Left ventricle myocardium inferior (tissue), 1 donor: ENCODE measurements around the gene NEDD9. TPM values are rescaled to one million over a fixed set of nuclear protein-coding genes. Genes with fewer than 3 reads are reported as not detected.

Experiments used
- DNase-seq: peaks from one replicate; pipeline ENCODE4 v3.0.0-alpha.2; 2020
- H3K27ac ChIP-seq: fragments of 200-600 bp; replicated peaks from 2 replicates; pipeline ENCODE4 v1.8.0; 2021
- H3K27me3 ChIP-seq: fragments of 200-600 bp; 2 replicates; pipeline ENCODE4 v1.8.0; 2021; ENCODE audit warnings: low read depth
- H3K36me3 ChIP-seq: fragments of 200-600 bp; 2 replicates; pipeline ENCODE4 v1.8.0; 2021
- H3K4me1 ChIP-seq: fragments of 200-600 bp; 2 replicates; pipeline ENCODE4 v1.8.0; 2021
- H3K4me3 ChIP-seq: fragments of 200-600 bp; 2 replicates; pipeline ENCODE4 v1.8.0; 2021; ENCODE audit warnings: mild to moderate bottlenecking, moderate library complexity
- H3K9me3 ChIP-seq: fragments of 200-600 bp; replicated peaks from 2 replicates; pipeline ENCODE4 v1.8.0; 2021
- CTCF ChIP-seq: fragments of 200-600 bp; IDR thresholded peaks from 2 replicates; pipeline ENCODE4 v1.8.0; 2021; ENCODE audit warnings: antibody characterized with exemption, mild to moderate bottlenecking, borderline replicate concordance
- intact Hi-C: fragments of 100-400 bp; cut with micrococcal nuclease; formaldehyde crosslinking; loops from one replicate; pipeline ENCODE4 v1.11.0; 2022
- total RNA-seq: library from RNA; stranded (reverse); fragmentation: NEBNext Ultra II Directional; extraction: Animal tissue kit (Norgen Biotek cat#: 25700); gene quantifications from one replicate; pipeline ENCODE4 v1.2.1, GENCODE V29; 2021
- donor health status: DM: no; HTN: yes; CAD: no; lungs with severe emphysema.

NEDD9 gene
- total RNA-seq, 1 donor from 2014 or later, result 28.1 TPM

GRCh38 chr6:11242711-11243110, 10.2 kb upstream of the NEDD9 start:
- intact Hi-C loops, result no loop called here
- Histone ChIP-seq H3K36me3 (no peaks in the 10 kb centered on the region), H3K27me3 (no peaks in the 10 kb centered on the region), H3K27ac (no peak overlapping the region), H3K4me1 (no peaks in the 10 kb centered on the region), H3K9me3 (no peaks in the 10 kb centered on the region), H3K4me3 (no peak overlapping the region)
- TF ChIP-seq CTCF, result no peak
- DNase-seq, result no peak

GRCh38 chr6:11241793-11242201, 9.3 kb upstream of the NEDD9 start:
- H3K4me1 ChIP-seq, result no peaks in the 10 kb centered on the region
- H3K9me3 ChIP-seq, result no peaks in the 10 kb centered on the region
- H3K27ac ChIP-seq, result no peak overlapping the region
- H3K4me3 ChIP-seq, result no peak overlapping the region
- no peaks in the 10 kb centered on the region for H3K27me3 ChIP-seq
- H3K36me3 ChIP-seq, result no peaks in the 10 kb centered on the region
- peak; percentile 64 for TF ChIP-seq CTCF
- DNase-seq, result peak; percentile 36
- intact Hi-C loops, result no loop called here

GRCh38 chr6:11241154-11241792, 8.8 kb upstream of the NEDD9 start:
- Histone ChIP-seq H3K27me3 (no peaks in the 10 kb centered on the region), H3K4me1 (peaks cover 2% of the 10 kb centered on the region), H3K4me3 (no peak overlapping the region), H3K9me3 (no peaks in the 10 kb centered on the region), H3K27ac (no peak overlapping the region), H3K36me3 (no peaks in the 10 kb centered on the region)
- TF ChIP-seq CTCF, result no peak
- intact Hi-C loops, result no loop called here
- no peak for DNase-seq

- TF ChIP-seq CTCF, result no peak
- no peak overlapping the region for H3K27ac ChIP-seq
- no peaks in the 10 kb centered on the region for H3K36me3 ChIP-seq
- no peaks in the 10 kb centered on the region for H3K9me3 ChIP-seq
- intact Hi-C loops, result loop anchor here (10.0 kb wide), 1 partner anchor 117 kb away; no protein-coding TSS in a partner anchor
- H3K4me1 ChIP-seq, result peaks cover 21% of the 10 kb centered on the region
- no peaks in the 10 kb centered on the region for H3K27me3 ChIP-seq
- DNase-seq, result no peak
- no peak overlapping the region for H3K4me3 ChIP-seq
Measured at GRCh38 chr6:11237956-11238355, 5.5 kb upstream of the NEDD9 start.

- no peaks in the 10 kb centered on the region for H3K27me3 ChIP-seq
- H3K9me3 ChIP-seq, result no peaks in the 10 kb centered on the region
- no peak overlapping the region for H3K4me3 ChIP-seq
- no peak overlapping the region for H3K27ac ChIP-seq
- H3K36me3 ChIP-seq, result no peaks in the 10 kb centered on the region
- intact Hi-C loops, result loop anchor here (10.0 kb wide), 1 partner anchor 117 kb away; no protein-coding TSS in a partner anchor
- no peak for DNase-seq
- peaks cover 24% of the 10 kb centered on the region for H3K4me1 ChIP-seq
- no peak for TF ChIP-seq CTCF
Measured at GRCh38 chr6:11237428-11237827, 5.0 kb upstream of the NEDD9 start.
